NCI-H345 treated with DMSO at 0.1 percent for 48 hours (cell line): ENCODE data around the gene ATP5F1D.
"Not testable (repeated sequence)": the region's sequence is repeated elsewhere in the genome, so short reads cannot be mapped to it uniquely, and the experiment has no call there.

Experiments used
- DNase-seq: peaks from one replicate; lab custom pipeline; 2025; ENCODE audit not compliant: unreplicated experiment; lab: John Stamatoyannopoulos, UW

ATP5F1D gene

DNA sequence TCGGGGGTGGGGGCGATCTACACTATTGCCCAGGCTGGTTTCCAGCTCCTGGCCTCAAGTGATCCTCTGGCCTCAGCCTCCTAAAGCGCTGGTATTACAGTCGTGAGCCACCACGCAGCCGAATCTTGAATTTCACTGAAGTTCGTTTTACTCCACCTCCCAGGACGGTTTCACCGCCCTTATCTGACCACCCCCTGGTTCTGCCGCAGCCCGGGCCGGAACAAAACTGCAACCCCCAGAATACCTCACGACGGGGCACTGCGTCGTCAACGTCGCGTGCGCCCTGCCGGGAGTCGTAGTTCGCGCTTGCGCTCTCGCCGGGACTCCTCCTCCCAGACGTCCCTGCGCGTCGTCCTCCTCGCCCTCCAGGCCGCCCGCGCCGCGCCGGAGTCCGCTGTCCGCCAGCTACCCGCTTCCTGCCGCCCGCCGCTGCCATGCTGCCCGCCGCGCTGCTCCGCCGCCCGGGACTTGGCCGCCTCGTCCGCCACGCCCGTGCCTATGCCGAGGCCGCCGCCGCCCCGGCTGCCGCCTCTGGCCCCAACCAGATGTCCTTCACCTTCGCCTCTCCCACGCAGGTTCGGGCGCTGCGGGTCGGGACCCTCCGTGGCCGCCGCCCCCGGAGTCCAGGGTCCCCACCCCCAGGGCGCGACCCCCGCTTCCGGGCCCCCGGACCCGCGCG lies at the start of gene ATP5F1D:
ATP5F1D (plus strand) TSS at position 335 of the 679 bp plus-strand sequence; CDS start at position 435, 100 bp downstream.
- peak; percentile 87 for DNase-seq

DNA sequence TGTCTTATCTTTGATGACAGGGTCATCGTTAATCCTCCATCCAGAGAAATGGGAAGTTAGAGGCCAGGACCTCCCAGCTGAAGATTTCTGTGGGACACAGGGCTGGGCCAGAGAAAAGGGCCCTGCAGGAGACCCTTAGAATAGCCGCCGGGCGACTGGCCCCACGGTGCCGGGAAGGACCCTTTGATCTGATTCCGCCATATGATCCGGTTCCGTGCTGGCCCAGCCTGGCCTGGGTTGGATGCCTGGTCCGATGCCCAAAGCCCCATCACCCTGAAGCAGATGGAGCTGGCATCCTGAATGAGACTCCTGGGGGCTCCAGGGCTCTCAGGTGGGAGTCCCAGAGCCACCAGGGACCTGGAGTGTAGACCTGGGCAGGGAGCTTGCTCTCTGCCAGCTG lies 42.0 kb upstream of the ATP5F1D start:
- DNase-seq: no peak

DNA sequence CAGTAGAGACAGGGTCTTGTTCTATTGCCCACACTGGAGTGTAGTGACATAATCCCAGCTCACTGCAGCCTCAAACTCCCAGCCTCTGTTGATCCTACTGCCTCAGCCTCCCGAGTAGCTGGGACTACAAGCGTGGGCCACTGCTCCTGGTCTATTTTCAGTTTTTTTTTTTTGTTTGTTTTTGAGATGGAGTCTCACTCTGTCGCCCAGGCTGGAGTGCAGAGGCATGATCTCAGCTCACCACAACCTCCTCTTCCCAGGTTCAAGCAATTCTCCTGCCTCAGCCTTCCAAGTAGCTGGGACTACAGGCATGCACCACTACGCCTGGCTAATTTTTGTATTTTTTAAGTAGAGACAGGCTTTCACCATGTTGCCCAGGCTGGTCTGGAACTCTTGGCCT lies 40.9 kb upstream of the ATP5F1D start:
- not testable (repeated sequence) for DNase-seq

DNA sequence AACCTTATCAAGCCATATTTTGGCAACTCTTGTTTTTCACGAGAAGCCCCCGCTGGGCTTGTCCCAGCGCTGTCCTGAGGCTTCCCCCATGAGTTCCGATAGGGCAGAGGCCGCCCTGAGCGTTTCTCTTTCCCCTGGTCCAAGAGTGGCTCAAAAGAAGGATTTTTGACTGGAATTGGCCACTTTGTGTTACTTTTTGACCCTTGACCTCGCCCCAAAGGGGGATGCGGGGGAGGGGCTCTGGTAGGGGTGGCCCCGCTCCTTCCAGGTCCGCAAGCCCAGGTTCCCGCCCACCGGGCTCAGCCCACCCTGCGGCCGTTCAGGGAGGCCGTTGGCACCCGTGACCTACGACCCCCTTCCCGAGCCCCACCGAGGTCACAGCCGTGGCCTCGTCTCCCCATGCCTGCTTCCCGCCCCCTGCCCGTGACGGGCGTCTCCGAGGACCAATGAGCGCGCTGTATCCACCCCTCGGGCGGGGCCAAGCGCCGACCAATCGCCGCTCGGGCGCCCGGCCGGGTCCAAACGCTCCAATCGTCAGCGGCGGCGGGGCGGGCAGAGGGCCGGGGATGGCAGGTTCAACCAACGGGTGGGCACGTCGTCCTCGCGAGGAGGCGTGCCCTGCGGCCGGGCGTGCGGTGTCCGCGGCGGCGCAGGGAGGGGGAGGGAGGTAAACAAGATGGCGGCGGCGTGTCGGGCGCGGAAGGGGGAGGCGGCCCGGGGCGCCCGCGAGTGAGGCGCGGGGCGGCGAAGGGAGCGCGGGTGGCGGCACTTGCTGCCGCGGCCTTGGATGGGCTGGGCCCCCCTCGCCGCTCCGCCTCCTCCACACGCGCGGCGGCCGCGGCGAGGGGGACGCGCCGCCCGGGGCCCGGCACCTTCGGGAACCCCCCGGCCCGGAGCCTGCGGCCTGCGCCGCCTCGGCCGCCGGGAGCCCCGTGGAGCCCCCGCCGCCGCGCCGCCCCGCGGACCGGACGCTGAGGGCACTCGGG lies 36.1 kb upstream of the ATP5F1D start, which contains the start of gene STK11:
STK11 (plus strand) TSS at position 665 of the 986 bp plus-strand sequence. CDS start 1,136 bp downstream, outside the sequence.
- peak; percentile 90 for DNase-seq

DNA sequence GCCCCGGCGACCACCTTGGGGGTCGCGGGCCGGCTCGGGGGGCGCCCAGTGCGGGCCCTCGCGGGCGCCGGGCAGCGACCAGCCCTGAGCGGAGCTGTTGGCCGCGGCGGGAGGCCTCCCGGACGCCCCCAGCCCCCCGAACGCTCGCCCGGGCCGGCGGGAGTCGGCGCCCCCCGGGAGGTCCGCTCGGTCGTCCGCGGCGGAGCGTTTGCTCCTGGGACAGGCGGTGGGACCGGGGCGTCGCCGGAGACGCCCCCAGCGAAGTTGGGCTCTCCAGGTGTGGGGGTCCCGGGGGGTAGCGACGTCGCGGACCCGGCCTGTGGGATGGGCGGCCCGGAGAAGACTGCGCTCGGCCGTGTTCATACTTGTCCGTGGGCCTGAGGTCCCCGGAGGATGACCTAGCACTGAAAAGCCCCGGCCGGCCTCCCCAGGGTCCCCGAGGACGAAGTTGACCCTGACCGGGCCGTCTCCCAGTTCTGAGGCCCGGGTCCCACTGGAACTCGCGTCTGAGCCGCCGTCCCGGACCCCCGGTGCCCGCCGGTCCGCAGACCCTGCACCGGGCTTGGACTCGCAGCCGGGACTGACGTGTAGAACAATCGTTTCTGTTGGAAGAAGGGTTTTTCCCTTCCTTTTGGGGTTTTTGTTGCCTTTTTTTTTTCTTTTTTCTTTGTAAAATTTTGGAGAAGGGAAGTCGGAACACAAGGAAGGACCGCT lies 35.2 kb upstream of the ATP5F1D start:
- no peak for DNase-seq

DNA sequence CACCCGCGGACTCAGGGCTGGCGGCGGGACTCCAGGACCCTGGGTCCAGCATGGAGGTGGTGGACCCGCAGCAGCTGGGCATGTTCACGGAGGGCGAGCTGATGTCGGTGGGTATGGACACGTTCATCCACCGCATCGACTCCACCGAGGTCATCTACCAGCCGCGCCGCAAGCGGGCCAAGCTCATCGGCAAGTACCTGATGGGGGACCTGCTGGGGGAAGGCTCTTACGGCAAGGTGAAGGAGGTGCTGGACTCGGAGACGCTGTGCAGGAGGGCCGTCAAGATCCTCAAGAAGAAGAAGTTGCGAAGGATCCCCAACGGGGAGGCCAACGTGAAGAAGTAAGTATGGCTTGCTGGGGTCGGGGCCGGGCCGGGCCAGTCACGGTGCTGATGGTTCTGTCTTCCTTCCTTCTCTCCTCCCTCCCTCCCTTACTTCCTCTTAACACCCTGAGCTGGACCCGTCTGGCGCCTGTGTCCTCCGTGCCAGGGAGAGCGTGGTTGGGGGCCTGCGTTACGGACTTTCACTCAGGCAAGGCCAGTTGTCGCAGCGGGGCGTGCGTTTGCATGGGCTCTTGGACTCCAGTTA lies 34.6 kb upstream of the ATP5F1D start:
- no peak for DNase-seq

DNA sequence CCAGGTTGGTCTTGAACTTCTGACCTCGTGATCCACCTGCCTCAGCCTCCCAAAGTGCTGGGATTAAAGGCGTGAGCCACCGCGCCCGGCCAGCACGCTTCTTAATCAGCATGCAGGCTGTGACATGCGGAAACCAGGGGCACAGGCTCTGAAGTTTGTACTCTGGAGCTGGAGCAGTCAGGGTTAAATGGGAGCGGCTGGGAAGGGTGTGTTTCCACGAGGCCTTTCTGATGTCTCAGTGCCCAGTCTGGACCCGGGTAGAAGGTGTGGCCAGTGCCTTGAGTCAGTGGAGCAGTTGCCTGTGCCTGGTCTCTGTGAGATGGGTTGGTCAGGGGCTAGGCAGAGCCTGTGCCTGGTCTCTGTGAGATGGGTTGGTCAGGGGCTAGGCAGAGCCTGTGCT lies 32.7 kb upstream of the ATP5F1D start:
- DNase-seq: not testable (repeated sequence)

DNA sequence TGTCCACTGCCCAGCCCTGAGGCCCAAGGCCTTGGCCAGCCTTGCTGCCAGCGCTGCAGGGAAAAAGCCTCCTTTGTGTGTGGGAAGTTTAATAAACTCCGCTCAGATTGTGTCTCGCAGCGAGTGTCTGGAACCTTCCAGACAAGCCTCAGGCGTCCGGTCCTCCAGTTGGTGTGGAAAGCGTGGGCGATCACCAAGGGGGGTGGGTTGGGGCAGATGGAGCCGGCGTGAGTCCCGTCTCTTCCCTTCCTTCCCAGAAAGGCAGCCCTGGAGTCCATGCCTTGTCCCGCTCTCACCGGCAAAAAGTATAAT lies 31.4 kb upstream of the ATP5F1D start:
- DNase-seq: no peak

DNA sequence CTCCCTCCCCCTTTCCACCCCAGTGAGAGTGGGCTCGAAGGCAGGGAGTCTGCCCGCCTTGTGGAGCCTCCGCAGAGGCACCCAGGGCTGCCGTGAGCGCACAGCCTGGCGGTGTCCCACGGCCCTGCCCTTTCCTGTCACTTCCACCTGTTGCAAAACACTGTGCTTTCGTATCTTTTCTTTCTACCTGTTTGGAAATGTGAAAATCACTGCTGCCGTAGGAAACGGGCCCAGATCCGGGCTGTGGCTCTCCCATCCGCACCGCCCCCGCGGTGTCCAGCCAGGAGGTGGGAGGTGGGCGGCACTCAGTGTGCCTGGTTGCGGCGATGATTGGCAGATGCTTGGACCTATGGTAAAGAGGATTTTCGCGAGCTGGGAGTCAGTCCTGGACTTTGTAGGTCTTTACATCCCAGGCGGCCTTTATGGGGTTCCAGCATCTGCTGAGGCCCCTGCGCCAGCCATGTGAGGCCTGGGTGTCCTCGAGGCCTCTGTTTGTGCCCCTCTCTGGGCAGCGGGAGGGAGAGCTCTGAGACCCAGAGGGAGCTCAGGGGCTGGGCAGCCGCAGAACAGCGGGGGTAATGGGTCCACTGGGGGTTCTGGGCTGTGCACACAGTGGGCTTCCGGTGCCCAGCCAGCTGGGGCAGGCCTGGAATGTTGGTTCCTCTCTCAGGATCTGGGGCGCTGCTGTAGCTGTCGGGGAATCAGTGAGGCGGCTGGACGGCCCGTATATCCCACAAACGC lies 29.9 kb upstream of the ATP5F1D start:
- no peak for DNase-seq

DNA sequence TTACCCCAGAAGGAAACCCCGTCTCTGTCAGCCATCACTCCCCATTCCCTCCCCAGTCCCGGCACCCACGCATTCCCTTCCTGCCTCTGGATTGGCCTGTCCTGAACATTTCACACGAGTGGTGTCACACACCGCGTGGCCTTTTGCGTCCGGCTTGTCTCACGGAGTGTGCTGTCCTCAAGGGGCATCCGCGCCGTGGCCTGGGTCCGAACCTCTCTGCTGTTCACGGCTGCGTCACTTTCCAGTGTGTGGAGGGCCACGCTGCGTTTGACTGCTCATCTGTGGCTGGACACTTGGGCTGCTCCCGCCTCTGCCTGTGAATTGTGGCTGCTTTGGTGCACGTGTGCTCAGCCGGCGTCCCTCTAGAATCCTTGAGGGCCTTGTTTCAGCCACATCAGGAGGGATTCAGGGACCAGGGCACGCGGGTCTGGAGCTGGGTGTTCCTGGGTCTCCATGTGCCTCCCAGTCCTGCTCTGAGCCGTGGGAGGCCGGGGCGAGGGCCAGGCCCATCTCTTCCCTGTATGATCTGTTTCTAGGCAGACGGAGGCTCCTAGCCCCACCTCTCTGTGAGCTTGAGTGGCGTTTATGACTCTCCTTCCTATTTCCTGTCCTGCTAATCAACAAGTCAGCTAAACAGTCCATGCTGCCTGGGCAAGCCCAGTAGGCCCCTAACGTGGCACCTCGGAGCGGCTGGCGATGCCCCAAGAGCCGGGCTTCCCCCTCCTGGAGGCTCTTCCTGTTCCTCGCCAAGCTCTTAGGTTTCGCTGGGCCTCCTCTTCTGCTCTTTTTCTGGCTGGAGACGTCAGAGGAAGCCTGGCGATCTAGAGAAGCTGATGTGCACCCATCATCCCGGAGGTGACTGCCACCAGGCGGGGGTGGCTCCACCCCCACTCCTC lies 27.9 kb upstream of the ATP5F1D start:
- no peak for DNase-seq

DNA sequence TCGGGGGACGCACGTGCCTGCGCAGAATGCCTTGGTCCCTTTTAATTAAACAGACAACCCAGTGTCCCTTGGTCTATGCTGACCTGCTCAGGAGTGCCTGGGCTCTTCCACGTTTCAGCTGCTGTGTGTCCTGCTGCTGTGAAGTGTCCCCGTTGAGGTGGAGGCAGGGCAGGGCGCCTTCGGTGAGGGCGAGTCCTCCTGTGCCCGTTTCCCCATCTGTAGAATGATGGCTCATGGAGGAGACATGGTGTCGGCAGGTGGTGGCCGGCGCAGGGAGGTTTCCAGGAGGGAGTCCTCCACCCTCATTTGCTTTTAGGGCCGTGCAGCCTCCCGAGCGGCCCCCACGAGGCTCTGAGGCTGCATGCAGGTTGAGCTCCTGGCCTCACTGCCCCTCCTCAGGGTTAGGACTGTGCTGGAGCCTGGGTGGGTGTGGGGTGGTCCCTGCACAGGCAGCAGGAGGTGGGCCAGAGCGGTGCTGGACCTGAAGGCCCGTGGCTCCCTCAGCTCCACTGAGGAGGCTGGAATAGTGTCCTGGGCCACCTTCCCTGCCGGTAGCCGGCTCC lies 27.2 kb upstream of the ATP5F1D start:
- no peak for DNase-seq

DNA sequence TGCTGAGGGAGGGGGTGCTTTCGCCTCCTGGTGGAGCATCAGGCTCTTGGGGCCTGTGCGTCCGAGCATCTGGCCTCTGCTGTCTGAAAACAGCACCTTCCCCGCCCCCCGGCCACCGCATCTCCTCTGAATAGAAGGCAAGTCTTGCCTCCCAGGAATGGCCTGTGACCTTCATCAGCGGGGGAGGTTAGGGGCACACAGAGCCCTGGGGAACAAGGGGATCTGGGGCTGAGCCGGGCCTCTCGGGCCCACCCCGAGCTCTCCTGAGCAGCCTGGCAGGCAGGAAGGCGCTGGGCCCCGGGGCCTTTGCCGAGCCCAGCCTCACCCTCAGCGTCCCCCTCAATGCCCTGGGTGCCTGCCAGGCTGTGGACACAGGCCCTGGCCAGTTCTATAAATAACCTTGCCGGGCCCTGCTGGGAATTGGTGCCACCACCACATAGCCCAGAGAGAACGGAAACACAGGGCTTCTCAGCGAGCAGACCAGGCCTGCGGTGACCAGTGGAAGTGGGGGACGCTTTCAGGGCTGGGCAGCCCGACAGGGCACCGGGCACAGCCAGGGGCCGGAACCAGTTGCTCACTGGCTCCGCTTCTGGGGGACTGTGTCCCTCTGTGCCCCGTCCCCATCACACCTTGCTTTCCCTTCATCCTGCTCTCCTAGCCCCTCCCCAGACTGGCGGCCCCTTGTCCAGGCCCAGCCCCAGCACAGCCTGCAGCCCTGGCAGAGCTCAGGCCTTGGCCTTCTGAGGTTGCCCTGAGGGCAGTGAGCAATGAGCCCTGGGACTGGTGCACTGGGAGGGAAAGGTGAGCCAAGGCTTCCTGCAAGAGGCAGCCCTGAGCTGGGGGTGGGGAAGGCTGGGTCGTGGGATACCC lies 26.5 kb upstream of the ATP5F1D start:
- DNase-seq: no peak

DNA sequence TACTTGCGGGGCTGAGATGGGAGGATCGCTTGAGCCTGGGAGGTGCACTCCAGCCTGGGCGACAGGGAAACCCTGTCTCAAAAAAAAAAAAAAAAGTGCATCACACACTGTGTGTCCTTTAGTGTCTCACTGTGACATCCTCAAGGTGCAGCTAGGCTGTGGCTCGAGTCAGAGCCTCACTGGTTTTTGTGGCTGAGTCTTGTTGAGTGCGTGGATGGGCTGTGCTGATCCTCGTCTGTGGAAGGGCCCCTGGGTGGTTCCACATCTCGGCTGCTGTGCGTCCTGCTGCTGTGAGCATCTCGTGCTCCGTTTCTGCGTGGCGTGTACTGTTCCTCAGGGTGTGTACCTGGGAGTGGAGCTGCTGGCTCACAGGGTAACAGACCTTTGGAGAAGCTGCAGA lies 24.8 kb upstream of the ATP5F1D start:
- DNase-seq: no peak

DNA sequence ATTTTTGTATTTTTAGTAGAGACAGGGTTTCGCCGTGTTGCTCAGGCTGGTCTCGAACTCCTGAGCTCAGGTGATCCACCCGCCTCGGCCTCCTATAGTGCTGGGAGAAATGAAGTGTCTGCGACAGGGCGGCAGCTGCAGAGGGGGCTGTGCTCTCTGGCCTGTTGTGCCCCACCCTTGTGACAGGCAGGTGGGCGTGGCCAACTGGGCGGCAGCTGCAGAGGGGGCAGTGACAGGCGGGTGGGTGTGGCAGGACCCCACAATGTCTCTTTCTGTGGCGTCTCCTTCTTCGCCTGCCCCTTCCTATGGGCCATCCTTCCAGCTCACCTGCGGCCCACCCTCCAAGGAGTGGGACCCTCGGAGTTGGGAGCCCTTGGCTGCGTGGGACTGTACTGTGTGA lies 24.2 kb upstream of the ATP5F1D start:
- DNase-seq: no peak

DNA sequence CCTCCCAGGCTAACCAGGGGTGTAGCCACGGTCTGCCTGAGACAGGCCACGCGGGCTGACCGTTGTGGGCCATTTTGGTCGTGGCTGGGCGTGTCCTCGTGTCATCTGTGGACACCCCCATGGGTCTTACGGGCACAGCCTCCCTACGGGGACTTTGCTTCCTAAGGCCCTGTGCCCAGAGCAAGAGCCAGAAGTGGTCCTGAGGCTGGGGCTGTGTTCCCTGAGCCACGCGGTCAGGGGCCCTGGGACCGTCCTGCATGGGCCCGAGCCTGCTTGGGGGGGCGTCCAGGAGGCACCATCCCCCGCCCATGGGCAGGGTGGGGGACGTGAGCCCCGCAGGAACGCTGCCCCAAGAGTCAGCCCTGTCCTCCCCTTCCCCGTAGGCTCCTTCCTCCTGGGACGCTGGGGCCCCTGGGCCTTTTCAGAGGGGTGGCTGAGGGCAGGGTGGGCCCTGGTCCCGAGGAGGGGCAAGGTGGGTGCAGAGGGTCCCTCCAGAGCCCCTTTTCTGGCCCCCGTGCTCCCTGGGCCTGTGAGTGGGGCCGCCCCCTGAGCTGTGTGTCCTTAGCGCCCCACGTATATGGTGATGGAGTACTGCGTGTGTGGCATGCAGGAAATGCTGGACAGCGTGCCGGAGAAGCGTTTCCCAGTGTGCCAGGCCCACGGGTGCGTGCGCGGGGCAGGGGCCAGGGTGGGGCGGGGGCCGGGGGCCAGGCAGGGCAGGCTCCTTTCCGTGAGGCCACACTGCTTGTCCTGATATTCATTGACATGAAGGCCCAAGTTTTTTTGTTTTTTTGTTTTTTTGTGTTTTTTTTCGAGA lies 22.6 kb upstream of the ATP5F1D start:
- DNase-seq: no peak

DNA sequence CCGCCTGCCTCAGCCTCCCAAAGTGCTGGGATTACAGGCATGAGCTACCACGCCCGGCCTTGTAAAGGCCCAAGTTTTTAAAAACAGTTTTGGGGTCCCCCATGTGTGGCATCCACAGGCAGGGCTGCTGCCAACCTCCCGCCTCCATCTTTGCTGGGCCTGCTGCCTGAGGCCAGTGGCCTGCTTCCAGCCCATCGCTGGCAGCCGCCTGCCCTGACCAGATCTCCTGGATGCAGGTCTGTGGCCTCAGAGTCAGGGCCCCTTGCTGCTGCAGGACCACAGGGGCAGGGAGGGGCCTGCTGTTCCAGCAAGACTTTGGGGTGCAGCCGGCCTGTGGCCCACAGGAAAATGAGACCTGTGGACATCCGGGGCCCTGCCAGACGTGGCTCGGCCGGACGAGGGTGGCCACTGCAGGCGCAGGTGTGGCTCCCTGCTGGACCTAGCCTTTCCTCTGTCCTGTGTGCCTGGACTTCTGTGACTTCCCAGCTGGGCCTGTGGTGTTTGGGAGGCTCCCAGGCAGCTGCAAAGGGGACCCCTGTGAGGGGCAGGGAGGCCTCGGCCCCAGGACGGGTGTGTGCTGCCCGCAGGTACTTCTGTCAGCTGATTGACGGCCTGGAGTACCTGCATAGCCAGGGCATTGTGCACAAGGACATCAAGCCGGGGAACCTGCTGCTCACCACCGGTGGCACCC lies 21.6 kb upstream of the ATP5F1D start:
- DNase-seq: no peak

DNA sequence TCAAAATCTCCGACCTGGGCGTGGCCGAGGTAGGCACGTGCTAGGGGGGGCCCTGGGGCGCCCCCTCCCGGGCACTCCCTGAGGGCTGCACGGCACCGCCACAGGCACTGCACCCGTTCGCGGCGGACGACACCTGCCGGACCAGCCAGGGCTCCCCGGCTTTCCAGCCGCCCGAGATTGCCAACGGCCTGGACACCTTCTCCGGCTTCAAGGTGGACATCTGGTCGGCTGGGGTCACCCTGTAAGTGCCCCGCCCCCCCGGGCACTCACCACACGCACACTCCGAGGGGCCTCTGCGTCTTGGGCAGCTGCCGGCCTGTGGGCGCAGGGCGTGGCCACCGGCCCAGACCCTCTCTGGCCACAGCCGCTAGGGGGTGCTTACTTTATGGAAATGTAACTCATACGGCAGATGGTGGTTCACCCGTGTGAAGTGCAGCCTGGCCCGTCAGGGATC lies 21.0 kb upstream of the ATP5F1D start:
- no peak for DNase-seq
